Testis (tissue), 2 donors: ENCODE data around the gene BET1.

Experiments
- POLR2A ChIP-seq: fragments of 450-650 bp; IDR thresholded peaks from one replicate; pipeline ENCODE4 v1.6.1; 2017; ENCODE audit warnings: antibody characterized with exemption, mild to moderate bottlenecking, moderate library complexity
- TF ChIP-seq, protein P1 (sequence below), 3 experiments: fragments of 450-650 bp in 2 of 3; fragments of 200-600 bp in 1 of 3; sonication (generic) in 1 of 3; IDR thresholded peaks; one replicate each; pipeline ENCODE4 v1.5.1; 2016 to 2019; ENCODE audit warnings: antibody characterized with exemption in 3 of 3, mild to moderate bottlenecking in 2 of 3, moderate library complexity in 1 of 3

DNA sequence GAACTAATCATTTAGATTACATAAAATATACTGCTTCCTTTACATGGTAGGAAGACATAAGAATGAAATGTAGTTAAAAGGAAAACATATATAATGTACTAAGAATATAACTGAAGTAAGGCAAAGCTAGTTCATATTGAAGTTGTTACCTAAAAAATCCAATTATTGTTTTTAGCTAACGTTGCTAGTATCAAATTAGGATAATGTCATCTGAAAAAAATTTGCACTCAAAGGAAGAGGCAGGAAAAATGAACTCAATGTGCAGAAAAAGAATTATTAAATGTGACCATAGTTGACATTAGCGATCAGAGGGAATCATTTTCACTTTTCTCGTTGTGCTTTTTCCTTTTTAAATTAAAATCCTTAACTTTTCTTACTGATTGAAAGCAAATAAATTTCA is 1.6 kb upstream of the BET1 start:
- TF ChIP-seq, protein P1, sequence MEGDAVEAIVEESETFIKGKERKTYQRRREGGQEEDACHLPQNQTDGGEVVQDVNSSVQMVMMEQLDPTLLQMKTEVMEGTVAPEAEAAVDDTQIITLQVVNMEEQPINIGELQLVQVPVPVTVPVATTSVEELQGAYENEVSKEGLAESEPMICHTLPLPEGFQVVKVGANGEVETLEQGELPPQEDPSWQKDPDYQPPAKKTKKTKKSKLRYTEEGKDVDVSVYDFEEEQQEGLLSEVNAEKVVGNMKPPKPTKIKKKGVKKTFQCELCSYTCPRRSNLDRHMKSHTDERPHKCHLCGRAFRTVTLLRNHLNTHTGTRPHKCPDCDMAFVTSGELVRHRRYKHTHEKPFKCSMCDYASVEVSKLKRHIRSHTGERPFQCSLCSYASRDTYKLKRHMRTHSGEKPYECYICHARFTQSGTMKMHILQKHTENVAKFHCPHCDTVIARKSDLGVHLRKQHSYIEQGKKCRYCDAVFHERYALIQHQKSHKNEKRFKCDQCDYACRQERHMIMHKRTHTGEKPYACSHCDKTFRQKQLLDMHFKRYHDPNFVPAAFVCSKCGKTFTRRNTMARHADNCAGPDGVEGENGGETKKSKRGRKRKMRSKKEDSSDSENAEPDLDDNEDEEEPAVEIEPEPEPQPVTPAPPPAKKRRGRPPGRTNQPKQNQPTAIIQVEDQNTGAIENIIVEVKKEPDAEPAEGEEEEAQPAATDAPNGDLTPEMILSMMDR (IDR thresholded peaks at IDR 0.05), result no peak
- TF ChIP-seq POLR2A, result no peak
